B cell (primary cell): ENCODE data around the gene GARIN5A. TPM values are rescaled to one million over a fixed set of nuclear protein-coding genes. Genes with fewer than 3 reads are reported as not detected.

Source experiments
- ATAC-seq: fragments of 200-7000 bp; cut with Tn5 transposase; one replicate; pipeline ENCODE4 v1.10.0; 2021; ENCODE audit warnings: low read depth, mild to moderate bottlenecking, moderate number of reproducible peaks, moderate library complexity
- CTCF ChIA-PET: fragments of 350-600 bp; sonication (Branson Sonifier 250); formaldehyde crosslinking; loops from one replicate; lab custom pipeline; 2021; ENCODE audit warnings: antibody characterized with exemption, inconsistent platforms; lab: Charles Lee
- POLR2A ChIA-PET: fragments of 350-600 bp; sonication (Branson Sonifier 250); formaldehyde crosslinking; loops from one replicate; lab custom pipeline; 2021; ENCODE audit warnings: antibody characterized with exemption; lab: Charles Lee
- DNase-seq: peaks from one replicate; pipeline ENCODE4 v3.0.0; 2013
- H2AFZ ChIP-seq: 2 replicates; pipeline ENCODE4 v1.6.1; 2012; ENCODE audit warnings: mild to moderate bottlenecking, low read depth, low read length; ENCODE audit not compliant: insufficient read depth, poor library complexity, severe bottlenecking
- H3K27ac ChIP-seq, 2 donors: 1 replicate in 1 of 2; 2 replicates in 1 of 2; pipeline ENCODE4 v1.5.1; 2012 to 2013; ENCODE audit warnings: low read length in 2 of 2, mild to moderate bottlenecking in 2 of 2, moderate library complexity in 1 of 2
- H3K27me3 ChIP-seq, 4 experiments: fragments of 200-600 bp in 1 of 4; sonication (generic) in 1 of 4; replicated peaks in 1 of 4; 1 replicate in 2 of 4; 2 replicates in 2 of 4; pipeline versions ENCODE4 v1.6.1 to v1.7.0; 2013 to 2016; ENCODE audit warnings: low read length in 3 of 4, mild to moderate bottlenecking in 2 of 4, mixed read lengths in 1 of 4, moderate library complexity in 1 of 4; ENCODE audit not compliant: insufficient read depth in 4 of 4, control insufficient read depth in 3 of 4; ENCODE audit errors: control extremely low read depth in 1 of 4
- H3K36me3 ChIP-seq, 2 experiments: replicated peaks in 1 of 2; 1 replicate in 1 of 2; 2 replicates in 1 of 2; pipeline versions ENCODE4 v1.6.1 to v1.7.1; 2013; ENCODE audit warnings: low read length in 1 of 2; ENCODE audit not compliant: insufficient read depth in 2 of 2, control insufficient read depth in 1 of 2; ENCODE audit errors: control extremely low read depth in 1 of 2, extremely low read depth in 1 of 2
- H3K4me1 ChIP-seq, 2 donors: fragments of 200-600 bp in 1 of 2; sonication (generic) in 1 of 2; 1 replicate in 1 of 2; 2 replicates in 1 of 2; pipeline versions ENCODE4 v1.5.1 to v1.6.1; 2013 to 2017; ENCODE audit warnings: low read length in 2 of 2; ENCODE audit not compliant: control insufficient read depth in 2 of 2, insufficient read depth in 2 of 2
- H3K4me2 ChIP-seq: replicated peaks from 2 replicates; pipeline ENCODE3; 2012; ENCODE audit warnings: mild to moderate bottlenecking, low read depth, low read length; ENCODE audit not compliant: poor library complexity, severe bottlenecking
- H3K4me3 ChIP-seq, 5 experiments: fragments of 200-600 bp in 1 of 5; sonication (generic) in 1 of 5; 1 replicate in 3 of 5; 2 replicates in 2 of 5; pipeline versions ENCODE4 v1.5.1 to v1.7.0; 2011 to 2016; ENCODE audit warnings: low read length in 4 of 5, mild to moderate bottlenecking in 4 of 5, low read depth in 2 of 5, control low read depth in 1 of 5, moderate library complexity in 1 of 5; ENCODE audit not compliant: insufficient read depth in 1 of 5; ENCODE audit errors: control extremely low read depth in 1 of 5, extremely low read depth in 1 of 5
- H3K79me2 ChIP-seq: fragments of 200-600 bp; sonication (generic); one replicate; pipeline ENCODE4 v1.6.0; 2016; ENCODE audit warnings: low read length; ENCODE audit not compliant: control insufficient read depth, insufficient read depth
- H3K9ac ChIP-seq: fragments of 200-600 bp; sonication (generic); 2 replicates; pipeline ENCODE4 v1.6.1; 2017; ENCODE audit warnings: mild to moderate bottlenecking, low read length, moderate library complexity
- H3K9me3 ChIP-seq, 3 donors: one replicate each; pipeline versions ENCODE4 v1.6.1 to v1.7.1; 2013; ENCODE audit warnings: low read length in 2 of 3; ENCODE audit not compliant: control insufficient read depth in 2 of 3, insufficient read depth in 1 of 3; ENCODE audit errors: control extremely low read depth in 1 of 3
- H4K20me1 ChIP-seq: 2 replicates; pipeline ENCODE4 v1.6.0; 2012; ENCODE audit warnings: mild to moderate bottlenecking, low read length; ENCODE audit not compliant: insufficient read depth, control insufficient read depth, poor library complexity, severe bottlenecking
- H3K27ac Mint-ChIP-seq: one replicate; pipeline ENCODE4 v1.8.0; 2021; ENCODE audit warnings: mixed read lengths
- H3K27me3 Mint-ChIP-seq: one replicate; pipeline ENCODE4 v1.8.0; 2021; ENCODE audit warnings: mixed read lengths
- H3K4me1 Mint-ChIP-seq: one replicate; pipeline ENCODE4 v1.8.0; 2021; ENCODE audit warnings: mixed read lengths
- H3K4me3 Mint-ChIP-seq: one replicate; pipeline ENCODE4 v1.8.0; 2021; ENCODE audit warnings: mixed read lengths
- H3K9me3 Mint-ChIP-seq: one replicate; pipeline ENCODE4 v1.8.0; 2022; ENCODE audit warnings: mixed read lengths; ENCODE audit not compliant: insufficient read depth
- CTCF ChIP-seq: fragments of 200-600 bp; IDR thresholded peaks from one replicate; pipeline ENCODE4 v1.8.0; 2022; ENCODE audit warnings: antibody characterized with exemption, mild to moderate bottlenecking
- EZH2 ChIP-seq: IDR thresholded peaks from 2 replicates; pipeline ENCODE4 v1.6.1; 2012; ENCODE audit warnings: borderline replicate concordance, low read depth, mild to moderate bottlenecking, moderate library complexity, low read length; ENCODE audit not compliant: insufficient read depth, poor library complexity, severe bottlenecking
- WGBS: methylation state at CpG from one replicate; pipeline ENCODE4 v1.1.5; 2013; ENCODE audit warnings: missing lambda C conversion rate; ENCODE audit not compliant: insufficient coverage; 5-methylcytosine and 5-hydroxymethylcytosine counted together
- intact Hi-C: fragments of 100-400 bp; cut with micrococcal nuclease; formaldehyde crosslinking; loops from one replicate; pipeline ENCODE4 v1.10.0; 2022
- polyA plus RNA-seq: library from polyadenylated mRNA; depleted of rRNA; stranded (reverse); fragments of >200 nt; gene quantifications from 2 replicates; pipeline ENCODE4 v1.2.3, GENCODE V29; 2012
- total RNA-seq, 2 donors: library from RNA; stranded (reverse); fragments of 120-200 nt in 1 of 2; gene quantifications; 1 replicate in 1 of 2; 2 replicates in 1 of 2; pipeline versions ENCODE4 v1.2.3 to v1.2.4, GENCODE V29; 2013 to 2022

GARIN5A gene
- total and polyA plus RNA-seq, 2 donors (not counting 1 experiment from before 2014, with no cell fraction given) = 0.22 to 0.34 TPM

- ChIA-PET POLR2A (no interaction called here), CTCF (no interaction called here)
- H3K4me3 Mint-ChIP-seq = no peak overlapping the region
- Histone ChIP-seq H4K20me1 (peaks cover 16% of the 10 kb centered on the region), H3K79me2 (peaks cover 6% of the 10 kb centered on the region), H3K4me3 (no peak overlapping the region), H3K36me3 (peaks cover 0 to 5% of the 10 kb centered on the region in 2 experiments), H3K9me3 (peaks cover 0 to 15% (median 0%) of the 10 kb centered on the region in 3 donors), H3K4me1 (peaks cover 16% of the 10 kb centered on the region in 2 donors), H3K4me2 (no peak overlapping the region), H3K9ac (no peak overlapping the region), H2AFZ (no peak overlapping the region), H3K27me3 (no peaks in the 10 kb centered on the region), H3K27ac (no peak overlapping the region)
- no peak for DNase-seq
- no peak for TF ChIP-seq CTCF
- TF ChIP-seq EZH2 = no peak
- WGBS = 89% methylated on average over 22 of the region's 24 CpGs
- no peaks in the 10 kb centered on the region for H3K27me3 Mint-ChIP-seq
- no peaks in the 10 kb centered on the region for H3K9me3 Mint-ChIP-seq
- no peak for ATAC-seq
- peaks cover 27% of the 10 kb centered on the region for H3K4me1 Mint-ChIP-seq
- intact Hi-C loops = no loop called here
- H3K27ac Mint-ChIP-seq = no peak overlapping the region
Measured at GRCh38 chr19:50489461-50490011, 12.9 kb upstream of the GARIN5A start.

- 51% methylated on average over 12 of the region's 13 CpGs for WGBS
- TF ChIP-seq EZH2 = no peak
- Mint-ChIP-seq H3K4me1 (peaks cover 27% of the 10 kb centered on the region), H3K27ac (no peak overlapping the region), H3K27me3 (no peaks in the 10 kb centered on the region), H3K4me3 (no peak overlapping the region), H3K9me3 (no peaks in the 10 kb centered on the region)
- no peak for DNase-seq
- Histone ChIP-seq H3K27me3 (no peaks in the 10 kb centered on the region), H3K9me3 (peaks cover 0 to 15% (median 0%) of the 10 kb centered on the region in 3 donors), H3K36me3 (peaks cover 0 to 5% of the 10 kb centered on the region in 2 experiments), H3K4me1 (peaks cover 16% of the 10 kb centered on the region in 2 donors), H4K20me1 (peaks cover 16% of the 10 kb centered on the region), H3K9ac (no peak overlapping the region), H3K4me3 (no peak overlapping the region), H3K27ac (no peak overlapping the region), H2AFZ (no peak overlapping the region), H3K79me2 (peaks cover 6% of the 10 kb centered on the region), H3K4me2 (no peak overlapping the region)
- intact Hi-C loops = no loop called here
- ATAC-seq = no peak
- ChIA-PET POLR2A (no interaction called here), CTCF (no interaction called here)
Measured at GRCh38 chr19:50488389-50489194, 11.9 kb upstream of the GARIN5A start.
